Activated CD8-positive, alpha-beta memory T cell treated with anti-CD3 and anti-CD28 coated beads for 24 hours (primary cell): ENCODE measurements around the gene CAMKMT.

ENCODE experiments used
- DNase-seq: peaks from one replicate; pipeline ENCODE4 v3.0.0-alpha.2; 2020

CAMKMT gene

GRCh38 chr2:44519026-44519425, 157.3 kb downstream of the CAMKMT start:
- DNase-seq: no peak

DNA sequence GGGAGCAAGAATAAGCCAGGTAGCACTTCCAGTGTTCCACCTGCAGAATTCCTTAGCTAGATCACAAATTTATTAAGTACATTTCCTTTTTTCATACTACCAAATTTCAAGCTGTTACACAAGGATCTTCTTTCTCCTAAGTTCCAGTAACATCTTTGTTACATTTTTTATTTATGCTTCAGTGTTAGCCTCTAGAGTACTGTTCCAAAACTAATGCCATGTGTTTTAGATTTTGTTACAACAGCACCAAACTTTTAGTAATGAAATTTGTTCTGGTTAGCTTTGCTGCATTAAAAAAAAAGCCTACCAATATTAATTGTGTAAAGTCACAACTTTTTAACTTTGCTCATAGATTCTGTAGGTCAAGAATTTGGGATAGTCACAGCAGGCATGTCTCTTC, 161.1 kb downstream of the CAMKMT start:
- no peak for DNase-seq

- DNase-seq: no peak
Observed at GRCh38 chr2:44524347-44524926, 162.7 kb downstream of the CAMKMT start.

GRCh38 chr2:44526352-44526751, 164.6 kb downstream of the CAMKMT start:
- DNase-seq: no peak

GRCh38 chr2:44528595-44528994, 166.8 kb downstream of the CAMKMT start:
- DNase-seq: no peak

DNA sequence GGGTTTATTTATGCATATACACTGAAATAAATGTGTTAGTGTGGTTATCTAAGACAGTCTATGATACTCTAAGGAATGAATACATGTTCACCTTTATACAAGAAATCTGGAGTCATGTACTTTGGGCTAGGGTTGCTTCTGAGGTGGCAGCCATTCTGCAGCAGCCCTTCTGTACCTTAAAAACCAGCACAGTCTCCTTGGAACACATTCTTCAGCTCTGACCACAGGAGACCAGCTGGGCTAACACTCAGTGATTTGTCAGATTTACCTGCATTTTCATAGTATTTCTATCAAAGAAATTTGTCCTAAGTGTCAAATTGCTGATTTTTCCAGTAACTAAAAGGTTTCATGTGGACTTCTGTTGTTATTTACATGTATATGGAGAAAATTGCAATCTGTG, 167.7 kb downstream of the CAMKMT start:
- DNase-seq: no peak

DNA sequence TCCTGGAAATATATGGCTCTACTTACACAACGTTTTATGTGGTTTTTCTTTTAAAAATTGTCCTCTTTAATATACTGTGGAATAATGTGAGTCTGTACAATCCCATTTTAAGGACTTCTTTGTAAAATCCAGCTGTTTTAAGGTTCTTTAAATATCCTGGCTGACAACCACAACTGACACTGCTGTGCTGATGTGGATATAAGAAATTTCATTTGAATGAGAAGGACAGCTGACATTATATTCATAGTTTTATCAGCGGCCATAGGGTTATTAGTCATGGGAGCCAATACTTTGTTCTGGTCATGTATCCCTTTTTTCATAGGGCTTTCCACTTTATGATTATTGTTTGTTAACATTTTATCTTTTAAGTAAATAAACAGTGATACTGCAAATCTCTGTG, 169.5 kb downstream of the CAMKMT start:
- DNase-seq: no peak

- no peak for DNase-seq
Observed at GRCh38 chr2:44532031-44532430, 170.3 kb downstream of the CAMKMT start.

GRCh38 chr2:44533508-44533907, 171.8 kb downstream of the CAMKMT start:
- DNase-seq: no peak

DNA sequence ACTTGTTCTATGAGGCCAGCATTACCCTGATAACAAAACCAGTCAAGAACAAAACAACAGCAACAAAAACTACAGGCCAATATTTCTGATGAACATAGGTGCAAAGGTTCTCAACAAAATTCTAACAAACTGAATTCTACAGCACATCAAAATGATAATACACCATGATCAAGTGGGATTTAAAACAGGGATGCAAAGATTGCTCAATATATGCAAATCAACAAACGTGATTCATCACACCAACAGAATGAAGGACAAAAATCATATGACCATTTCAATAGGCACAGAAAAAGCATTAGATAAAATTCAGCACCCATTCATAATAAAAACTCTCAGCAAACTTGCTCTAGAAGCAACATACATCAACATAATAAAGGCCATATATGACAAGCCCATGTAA, 173.6 kb downstream of the CAMKMT start:
- no peak for DNase-seq

GRCh38 chr2:44537264-44537663, 175.5 kb downstream of the CAMKMT start:
- DNase-seq: no peak

DNA sequence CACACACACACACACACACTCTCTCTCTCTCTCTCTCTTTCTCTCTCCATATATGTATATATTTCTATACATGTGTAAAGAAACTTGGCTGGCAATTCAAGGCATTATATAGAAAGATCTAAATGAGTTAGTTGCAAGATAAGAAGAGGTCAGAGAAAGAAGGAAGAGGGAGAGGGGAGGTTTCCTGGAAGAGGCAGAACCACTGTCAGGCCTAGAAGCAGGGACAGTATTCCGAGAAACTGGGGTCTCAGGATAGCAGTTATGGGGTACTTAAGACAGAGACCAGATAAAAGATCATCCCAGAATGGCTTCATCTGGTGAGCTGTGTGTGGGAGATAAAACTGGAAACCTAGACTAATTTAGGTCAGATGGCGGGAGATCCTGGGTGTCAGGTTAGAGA, 180.8 kb downstream of the CAMKMT start:
- no peak for DNase-seq

- no peak for DNase-seq
Observed at GRCh38 chr2:44543773-44544725, 182.3 kb downstream of the CAMKMT start.

DNA sequence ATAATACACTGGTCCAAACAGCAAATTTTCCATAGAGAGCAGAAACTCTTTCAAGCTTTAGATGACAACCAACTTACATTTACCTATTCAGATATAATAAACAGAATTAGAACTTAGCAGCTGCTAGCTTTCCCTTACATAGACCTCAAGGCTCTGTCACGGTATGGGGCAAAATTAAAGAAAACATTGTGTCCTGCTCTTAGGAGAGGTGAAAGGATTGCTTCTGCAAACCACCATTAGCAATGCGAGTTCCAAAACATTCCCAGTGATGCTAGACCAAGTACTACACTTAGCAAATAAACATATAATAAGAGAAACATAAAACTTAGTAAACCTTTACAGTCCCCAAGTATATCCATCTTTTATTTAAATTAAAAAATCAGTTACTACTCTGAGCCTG, 183.3 kb downstream of the CAMKMT start:
- DNase-seq: no peak

- no peak for DNase-seq
Observed at GRCh38 chr2:44546459-44547127, 184.8 kb downstream of the CAMKMT start.

- no peak for DNase-seq
Observed at GRCh38 chr2:44547718-44548117, 186.0 kb downstream of the CAMKMT start.

DNA sequence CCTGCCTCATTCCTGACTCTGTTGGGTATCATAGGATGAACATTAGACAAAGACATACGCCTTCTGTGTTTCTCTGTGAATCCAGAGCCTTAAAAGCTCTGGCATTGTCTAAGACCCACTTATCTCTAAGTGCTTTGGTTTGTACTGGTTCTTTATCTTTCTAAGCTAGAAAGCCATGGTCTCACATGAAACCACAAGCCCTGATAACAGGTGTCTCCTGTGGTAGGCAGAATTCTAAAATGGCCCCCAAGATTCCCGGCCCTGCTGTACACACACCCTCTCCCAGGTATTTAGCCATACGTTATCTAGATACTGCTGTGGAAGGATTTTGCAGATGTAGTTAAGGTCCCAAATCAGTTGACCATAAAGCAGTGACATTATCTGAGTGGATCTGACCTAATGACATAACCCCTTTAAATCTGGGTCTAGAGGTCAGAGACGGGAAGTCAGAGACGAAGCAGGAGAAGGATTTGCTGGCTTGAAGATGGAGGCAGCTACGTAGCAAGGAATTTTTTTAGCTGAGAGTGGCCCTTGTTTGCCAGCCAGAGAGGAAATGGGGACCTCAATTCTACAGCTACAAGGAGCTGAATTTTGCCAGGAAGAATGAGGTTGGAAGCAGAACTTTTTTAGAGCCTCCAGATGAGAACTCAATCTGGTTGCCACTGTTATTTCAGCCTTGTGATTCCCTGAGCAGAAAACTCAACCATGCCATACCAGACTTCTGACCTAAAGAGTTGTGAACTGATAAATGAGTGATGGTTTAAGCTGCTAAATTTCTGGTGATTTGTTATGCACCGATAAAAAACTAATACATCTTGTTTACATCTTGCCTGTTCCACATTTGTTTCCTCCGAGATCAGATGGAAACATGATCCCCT, 186.7 kb downstream of the CAMKMT start:
- DNase-seq: no peak

- DNase-seq: no peak
Observed at GRCh38 chr2:44549099-44549471, 187.3 kb downstream of the CAMKMT start.

DNA sequence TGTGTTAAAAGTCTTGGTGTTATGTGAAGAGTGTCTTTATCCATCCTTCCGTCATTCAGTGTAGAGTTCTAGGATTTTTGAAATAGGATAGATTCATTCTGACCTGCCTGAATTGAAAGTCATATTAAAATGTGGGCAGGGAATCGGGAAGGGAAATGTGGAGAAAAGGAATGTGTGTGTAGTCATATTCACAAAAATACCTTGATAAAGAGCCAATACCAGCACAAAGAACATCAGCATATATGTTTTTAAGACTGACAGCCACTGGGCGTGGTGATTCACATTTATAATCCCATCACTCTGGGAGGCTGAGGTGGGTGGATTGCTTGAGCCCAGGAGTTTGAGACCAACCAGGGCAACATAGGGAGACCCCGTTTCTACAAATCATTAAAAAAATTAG, 188.1 kb downstream of the CAMKMT start:
- DNase-seq: no peak

GRCh38 chr2:44550561-44550960, 188.8 kb downstream of the CAMKMT start:
- no peak for DNase-seq

DNA sequence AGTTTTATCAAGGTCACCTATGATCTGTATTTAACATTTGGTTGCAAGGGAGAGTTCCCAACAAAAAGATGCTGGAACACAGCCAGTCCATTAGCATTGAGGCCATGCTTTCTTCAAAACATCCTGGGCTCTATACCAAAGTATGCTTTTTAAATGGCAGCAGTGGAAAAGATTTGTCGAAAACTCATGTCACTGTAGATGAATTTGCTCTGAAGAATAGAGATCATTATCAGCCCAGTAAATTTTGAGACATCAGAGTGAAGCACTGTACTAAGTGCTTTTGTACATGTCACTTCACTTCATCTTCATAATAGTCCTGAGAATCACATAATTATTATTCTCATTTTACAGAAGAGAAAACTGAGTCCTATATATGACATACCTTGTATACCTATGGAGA, 189.8 kb downstream of the CAMKMT start:
- DNase-seq: no peak

GRCh38 chr2:44553456-44553855, 191.7 kb downstream of the CAMKMT start:
- DNase-seq: no peak

DNA sequence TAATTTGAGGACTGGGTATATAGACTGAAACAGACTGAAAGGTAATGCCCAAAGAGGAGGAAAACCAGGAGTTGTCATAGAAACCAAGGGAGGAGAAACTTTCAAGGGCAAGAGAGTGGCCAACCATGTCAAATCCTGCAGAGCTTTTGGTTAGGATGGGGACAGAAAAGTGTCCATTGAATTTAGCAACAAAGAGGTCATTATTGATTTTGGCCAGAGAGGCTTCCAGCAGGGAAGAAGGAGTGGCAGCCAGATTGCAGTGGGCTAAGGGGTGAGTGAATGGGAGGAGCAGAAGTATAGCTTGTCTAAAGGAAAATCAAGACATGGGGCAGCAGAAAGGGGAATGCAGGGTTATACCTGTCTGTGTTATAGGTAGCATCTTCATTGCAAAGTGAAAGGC, 194.0 kb downstream of the CAMKMT start:
- no peak for DNase-seq
